Measurements from ENCODE around the gene ADAMTS4.

GRCh38 chr1:161230762-161231161, 31.9 kb upstream of the ADAMTS4 start:
- TF ChIP-seq, protein P1, sequence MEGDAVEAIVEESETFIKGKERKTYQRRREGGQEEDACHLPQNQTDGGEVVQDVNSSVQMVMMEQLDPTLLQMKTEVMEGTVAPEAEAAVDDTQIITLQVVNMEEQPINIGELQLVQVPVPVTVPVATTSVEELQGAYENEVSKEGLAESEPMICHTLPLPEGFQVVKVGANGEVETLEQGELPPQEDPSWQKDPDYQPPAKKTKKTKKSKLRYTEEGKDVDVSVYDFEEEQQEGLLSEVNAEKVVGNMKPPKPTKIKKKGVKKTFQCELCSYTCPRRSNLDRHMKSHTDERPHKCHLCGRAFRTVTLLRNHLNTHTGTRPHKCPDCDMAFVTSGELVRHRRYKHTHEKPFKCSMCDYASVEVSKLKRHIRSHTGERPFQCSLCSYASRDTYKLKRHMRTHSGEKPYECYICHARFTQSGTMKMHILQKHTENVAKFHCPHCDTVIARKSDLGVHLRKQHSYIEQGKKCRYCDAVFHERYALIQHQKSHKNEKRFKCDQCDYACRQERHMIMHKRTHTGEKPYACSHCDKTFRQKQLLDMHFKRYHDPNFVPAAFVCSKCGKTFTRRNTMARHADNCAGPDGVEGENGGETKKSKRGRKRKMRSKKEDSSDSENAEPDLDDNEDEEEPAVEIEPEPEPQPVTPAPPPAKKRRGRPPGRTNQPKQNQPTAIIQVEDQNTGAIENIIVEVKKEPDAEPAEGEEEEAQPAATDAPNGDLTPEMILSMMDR (IDR thresholded peaks at IDR 0.05; ENCODE audit: low read depth, low read length, poor library complexity, severe bottlenecking) = no peak
- no peak for TF ChIP-seq EZH2phosphoT487 (IDR thresholded peaks at IDR 0.05; ENCODE audit: borderline replicate concordance, low read length)

All from DOHH2 (cell line).